DMS153 treated with DMSO at 0.1 percent for 48 hours (cell line): ENCODE results near the gene TLR9.
"Not testable (repeated sequence)": the region's sequence is repeated elsewhere in the genome, so short reads cannot be mapped to it uniquely, and the experiment has no call there.

Experiments
- DNase-seq: peaks from one replicate; lab custom pipeline; 2025; ENCODE audit not compliant: unreplicated experiment; lab: John Stamatoyannopoulos, UW

The TLR9 gene

GRCh38 chr3:52225452-52226228, at the start of gene TLR9:
TLR9 (minus strand) TSS chr3:52225645; CDS start chr3:52225529, 116 bp downstream.
- DNase-seq: no peak

GRCh38 chr3:52274781-52275180, 49.3 kb upstream of the TLR9 start:
- not testable (repeated sequence) for DNase-seq

GRCh38 chr3:52272831-52273230, 47.4 kb upstream of the TLR9 start:
- DNase-seq: no peak

- DNase-seq: not testable (repeated sequence)
Measured at GRCh38 chr3:52272172-52272571, 46.7 kb upstream of the TLR9 start.

- no peak for DNase-seq
Measured at GRCh38 chr3:52270252-52270754, 44.9 kb upstream of the TLR9 start.

GRCh38 chr3:52269776-52270175, 44.3 kb upstream of the TLR9 start:
- no peak for DNase-seq

GRCh38 chr3:52268036-52268435, 42.6 kb upstream of the TLR9 start:
- no peak for DNase-seq

- DNase-seq: no peak
Measured at GRCh38 chr3:52265387-52265786, 39.9 kb upstream of the TLR9 start.

GRCh38 chr3:52262447-52262846, 37.0 kb upstream of the TLR9 start:
- no peak for DNase-seq

- DNase-seq: no peak
Measured at GRCh38 chr3:52259448-52259847, 34.0 kb upstream of the TLR9 start.

- DNase-seq: no peak
Measured at GRCh38 chr3:52259035-52259434, 33.6 kb upstream of the TLR9 start.

GRCh38 chr3:52257911-52258310, 32.5 kb upstream of the TLR9 start:
- no peak for DNase-seq

- no peak for DNase-seq
Measured at GRCh38 chr3:52256622-52257021, 31.2 kb upstream of the TLR9 start.

GRCh38 chr3:52256159-52256558, 30.7 kb upstream of the TLR9 start:
- DNase-seq: no peak

GRCh38 chr3:52254608-52255007, 29.2 kb upstream of the TLR9 start:
- DNase-seq: no peak

GRCh38 chr3:52253314-52254304, 28.2 kb upstream of the TLR9 start:
- no peak for DNase-seq

- no peak for DNase-seq
Measured at GRCh38 chr3:52250122-52250521, 24.7 kb upstream of the TLR9 start.

GRCh38 chr3:52249683-52250082, 24.2 kb upstream of the TLR9 start:
- no peak for DNase-seq

- no peak for DNase-seq
Measured at GRCh38 chr3:52248816-52249547, 23.5 kb upstream of the TLR9 start.

- DNase-seq: no peak
Measured at GRCh38 chr3:52248165-52248541, 22.7 kb upstream of the TLR9 start.
